ENCODE data around the gene MSH6.

The MSH6 gene

DNA sequence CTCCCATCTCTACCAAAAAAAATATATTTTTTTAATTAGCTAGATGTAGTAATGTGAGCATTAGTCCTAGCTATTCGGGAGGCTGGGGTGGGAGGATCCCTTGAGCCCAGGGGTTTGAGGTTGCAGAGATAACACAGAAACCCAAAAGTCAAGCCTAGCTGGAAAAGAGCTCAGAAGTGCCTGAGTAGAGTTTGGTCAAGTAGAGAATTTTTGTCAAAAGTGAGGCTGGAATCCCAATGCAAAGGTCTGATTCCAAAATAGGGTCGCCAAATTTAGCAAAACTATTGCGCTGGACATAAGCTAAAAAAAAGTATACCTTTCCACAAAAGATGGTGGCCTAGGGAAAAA lies 15.5 kb upstream of the MSH6 start:
- Histone ChIP-seq H3K36me3 (replicated peaks) (no peaks in the 10 kb centered on the region), H3K27ac (no peak overlapping the region), H3K4me3 (ENCODE audit: low read depth, low read length) (no peak overlapping the region), H3K27me3 (replicated peaks) (no peaks in the 10 kb centered on the region)
- in situ Hi-C loops (cut with HindIII; ENCODE audit: low pct_ligation_motif_present, low sequenced_read_pairs), result no loop called here
- DNase-seq, result no peak
- TF ChIP-seq, protein P1, sequence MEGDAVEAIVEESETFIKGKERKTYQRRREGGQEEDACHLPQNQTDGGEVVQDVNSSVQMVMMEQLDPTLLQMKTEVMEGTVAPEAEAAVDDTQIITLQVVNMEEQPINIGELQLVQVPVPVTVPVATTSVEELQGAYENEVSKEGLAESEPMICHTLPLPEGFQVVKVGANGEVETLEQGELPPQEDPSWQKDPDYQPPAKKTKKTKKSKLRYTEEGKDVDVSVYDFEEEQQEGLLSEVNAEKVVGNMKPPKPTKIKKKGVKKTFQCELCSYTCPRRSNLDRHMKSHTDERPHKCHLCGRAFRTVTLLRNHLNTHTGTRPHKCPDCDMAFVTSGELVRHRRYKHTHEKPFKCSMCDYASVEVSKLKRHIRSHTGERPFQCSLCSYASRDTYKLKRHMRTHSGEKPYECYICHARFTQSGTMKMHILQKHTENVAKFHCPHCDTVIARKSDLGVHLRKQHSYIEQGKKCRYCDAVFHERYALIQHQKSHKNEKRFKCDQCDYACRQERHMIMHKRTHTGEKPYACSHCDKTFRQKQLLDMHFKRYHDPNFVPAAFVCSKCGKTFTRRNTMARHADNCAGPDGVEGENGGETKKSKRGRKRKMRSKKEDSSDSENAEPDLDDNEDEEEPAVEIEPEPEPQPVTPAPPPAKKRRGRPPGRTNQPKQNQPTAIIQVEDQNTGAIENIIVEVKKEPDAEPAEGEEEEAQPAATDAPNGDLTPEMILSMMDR (IDR thresholded peaks at IDR 0.05; ENCODE audit: low read depth, low read length, missing control alignments), result no peak

DNA sequence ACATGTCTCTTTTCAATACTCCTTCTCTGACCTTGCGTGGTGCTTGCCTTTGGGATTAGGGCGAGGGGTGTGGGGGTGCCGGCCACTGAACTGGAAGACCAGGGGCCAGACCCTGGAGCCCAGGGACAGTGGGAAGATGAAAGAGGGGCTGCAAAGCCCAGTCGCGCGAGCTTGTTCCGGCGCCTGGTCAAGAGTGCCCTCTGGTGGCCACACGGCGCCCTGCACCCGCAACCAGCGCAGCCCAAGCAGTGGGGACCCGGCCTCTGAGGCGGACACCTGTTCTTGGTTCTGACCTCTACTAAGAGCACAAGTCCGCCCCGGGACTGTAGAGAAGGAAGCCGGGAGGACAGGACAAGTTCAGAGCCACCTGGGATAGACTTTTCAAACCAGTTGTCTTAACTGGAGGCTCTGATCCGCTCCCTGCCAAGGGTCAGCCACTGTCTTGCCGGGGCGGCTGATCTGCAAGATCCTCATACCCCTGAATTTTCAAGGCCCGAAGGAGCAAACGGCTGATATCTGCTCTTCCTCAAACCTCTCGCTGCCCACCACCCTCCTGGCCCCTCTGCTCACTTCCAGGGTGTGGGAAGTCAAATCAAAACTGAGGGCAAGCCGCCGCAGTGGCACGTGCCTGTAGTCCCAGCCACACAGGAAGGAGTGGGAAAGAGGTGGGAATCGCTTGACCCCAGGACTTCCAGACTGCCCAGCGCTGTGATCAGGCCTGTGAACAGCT lies 14.9 kb upstream of the MSH6 start:
- TF ChIP-seq, protein P1 (IDR thresholded peaks at IDR 0.05; ENCODE audit: low read depth, low read length, missing control alignments), result peak; percentile 98
- Histone ChIP-seq H3K4me3 (ENCODE audit: low read depth, low read length) (peak overlapping the region; percentile 15), H3K36me3 (replicated peaks) (no peaks in the 10 kb centered on the region), H3K27ac (no peak overlapping the region), H3K27me3 (replicated peaks) (no peaks in the 10 kb centered on the region)
- in situ Hi-C loops (cut with HindIII; ENCODE audit: low pct_ligation_motif_present, low sequenced_read_pairs), result no loop called here
- DNase-seq, result peak; percentile 21

DNA sequence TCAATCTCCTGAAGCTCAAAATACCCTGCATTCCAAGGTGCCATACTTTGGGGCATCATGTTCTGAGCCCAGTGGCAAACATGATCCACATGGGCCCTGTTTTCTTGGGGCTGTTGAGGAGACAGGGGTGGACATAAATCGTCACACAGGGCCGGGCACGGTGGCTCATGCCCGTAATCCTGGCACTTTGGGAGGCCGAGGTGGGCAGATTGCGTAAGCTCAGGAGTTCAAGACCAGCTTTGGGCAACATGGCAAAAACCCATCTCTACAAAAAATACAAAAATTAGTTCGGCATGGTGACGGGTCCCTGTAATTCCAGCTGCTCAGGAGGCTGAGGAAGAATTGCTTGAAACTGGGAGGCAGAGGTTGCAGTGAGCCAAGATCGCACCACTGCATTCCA lies 13.6 kb upstream of the MSH6 start:
- H3K4me3 ChIP-seq (ENCODE audit: low read depth, low read length), result no peak overlapping the region
- TF ChIP-seq, protein P1 (IDR thresholded peaks at IDR 0.05; ENCODE audit: low read depth, low read length, missing control alignments), result no peak
- no peaks in the 10 kb centered on the region for H3K36me3 ChIP-seq (replicated peaks)
- H3K27me3 ChIP-seq (replicated peaks), result no peaks in the 10 kb centered on the region
- in situ Hi-C loops (cut with HindIII; ENCODE audit: low pct_ligation_motif_present, low sequenced_read_pairs), result no loop called here
- no peak overlapping the region for H3K27ac ChIP-seq
- no peak for DNase-seq

DNA sequence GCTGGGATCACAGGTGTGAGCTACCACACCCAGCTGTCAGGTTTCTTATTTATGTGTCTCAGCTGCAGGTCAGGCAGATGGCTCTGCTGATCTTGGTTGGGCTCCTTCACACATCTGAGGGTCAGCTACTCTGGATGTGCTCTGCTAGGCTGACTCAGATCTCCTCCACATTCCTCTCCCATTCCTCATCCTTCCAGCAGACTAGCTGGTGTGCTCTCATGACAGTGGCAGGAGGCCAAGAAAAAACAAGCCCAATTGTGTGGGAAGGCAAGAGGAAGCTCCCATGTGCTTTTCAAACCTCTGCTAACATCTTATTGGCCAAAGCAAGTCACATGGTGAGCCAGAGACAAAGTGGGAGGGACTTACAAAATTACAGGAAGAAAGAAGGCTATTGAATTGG lies 11.7 kb upstream of the MSH6 start:
- Histone ChIP-seq H3K27me3 (replicated peaks) (no peaks in the 10 kb centered on the region), H3K36me3 (replicated peaks) (no peaks in the 10 kb centered on the region), H3K4me3 (ENCODE audit: low read depth, low read length) (no peak overlapping the region), H3K27ac (peak overlapping the region; percentile 43)
- peak; percentile 99 for DNase-seq
- in situ Hi-C loops (cut with HindIII; ENCODE audit: low pct_ligation_motif_present, low sequenced_read_pairs), result no loop called here
- TF ChIP-seq, protein P1 (IDR thresholded peaks at IDR 0.05; ENCODE audit: low read depth, low read length, missing control alignments), result no peak

DNA sequence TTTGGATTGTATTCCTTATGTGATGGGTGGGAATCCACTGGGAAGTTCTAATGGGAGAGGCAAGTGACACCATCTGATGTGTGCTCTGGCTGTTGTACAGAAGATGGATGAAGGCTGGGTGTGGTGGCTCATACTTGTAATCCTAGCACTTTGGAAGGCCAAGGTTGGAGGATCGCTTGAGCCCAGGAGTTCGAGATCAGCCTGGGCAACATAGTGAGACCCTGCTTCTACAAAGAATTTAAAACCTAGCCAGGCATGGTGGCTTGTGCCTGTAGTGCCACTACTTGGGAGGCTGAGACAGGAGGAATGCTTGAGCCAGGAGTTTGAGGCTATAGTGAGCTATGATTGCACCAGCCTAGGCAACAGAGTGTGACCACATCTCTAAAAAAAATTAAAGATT lies 10.6 kb upstream of the MSH6 start:
- Histone ChIP-seq H3K27ac (no peak overlapping the region), H3K27me3 (replicated peaks) (no peaks in the 10 kb centered on the region), H3K4me3 (ENCODE audit: low read depth, low read length) (no peak overlapping the region), H3K36me3 (replicated peaks) (no peaks in the 10 kb centered on the region)
- no peak for DNase-seq
- TF ChIP-seq, protein P1 (IDR thresholded peaks at IDR 0.05; ENCODE audit: low read depth, low read length, missing control alignments), result no peak
- in situ Hi-C loops (cut with HindIII; ENCODE audit: low pct_ligation_motif_present, low sequenced_read_pairs), result no loop called here

DNA sequence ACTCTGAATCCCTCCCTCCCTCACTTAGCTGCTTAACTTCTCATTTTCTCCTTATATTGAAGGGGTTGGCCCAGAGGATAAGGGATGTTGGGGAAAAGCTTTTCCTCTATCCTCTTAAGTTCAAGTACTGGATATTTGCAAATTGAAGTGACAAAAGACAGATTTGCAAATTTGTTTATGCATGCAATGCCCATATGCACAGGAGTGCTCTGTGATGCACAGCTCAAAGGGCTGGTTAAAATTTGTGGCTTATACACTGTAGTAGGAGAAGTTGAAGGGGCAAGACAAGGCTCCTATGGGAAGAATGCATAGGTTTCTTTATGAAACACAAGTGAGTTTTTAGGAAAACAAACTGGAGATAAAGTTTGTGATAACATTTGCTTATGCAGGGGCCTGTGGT lies 8.4 kb upstream of the MSH6 start:
- no peak for DNase-seq
- TF ChIP-seq, protein P1 (IDR thresholded peaks at IDR 0.05; ENCODE audit: low read depth, low read length, missing control alignments), result no peak
- Histone ChIP-seq H3K27me3 (replicated peaks) (no peaks in the 10 kb centered on the region), H3K27ac (no peak overlapping the region), H3K4me3 (ENCODE audit: low read depth, low read length) (no peak overlapping the region), H3K36me3 (replicated peaks) (no peaks in the 10 kb centered on the region)
- in situ Hi-C loops (cut with HindIII; ENCODE audit: low pct_ligation_motif_present, low sequenced_read_pairs), result no loop called here

Measured in brain microvascular endothelial cell (primary cell).